SU-DHL-6 (cell line): ENCODE measurements around the gene GRAP.
A peak's percentile ranks its signal among the peaks of the same experiment; 100 is the strongest.
"Not testable (repeated sequence)": the region's sequence is repeated elsewhere in the genome, so short reads cannot be mapped to it uniquely, and the experiment has no call there.

Source experiments
- H2AFZ ChIP-seq: fragments of 200-600 bp; sonication (generic); 2 replicates; pipeline ENCODE4 v1.6.1; 2014; ENCODE audit warnings: low read depth, mild to moderate bottlenecking, moderate library complexity, mixed read lengths, antibody characterized with exemption, low read length; ENCODE audit not compliant: severe bottlenecking
- H3F3A ChIP-seq: fragments of 200-600 bp; shearing (Covaris generic); 2 replicates; pipeline ENCODE4 v1.6.0; 2016; ENCODE audit warnings: antibody characterized with exemption, mild to moderate bottlenecking; ENCODE audit not compliant: insufficient read depth
- H3K27ac ChIP-seq: fragments of 200-600 bp; sonication (generic); 2 replicates; pipeline ENCODE4 v1.5.1; 2016; ENCODE audit warnings: low read depth, mild to moderate bottlenecking, low read length, moderate library complexity, mixed read lengths
- H3K27me3 ChIP-seq: fragments of 200-600 bp; sonication (generic), shearing (Covaris generic); 2 replicates; pipeline ENCODE4 v1.6.0; 2014; ENCODE audit warnings: mild to moderate bottlenecking, low read length
- H3K36me3 ChIP-seq: fragments of 200-600 bp; sonication (generic); 2 replicates; pipeline ENCODE4 v1.6.1; 2014; ENCODE audit warnings: mild to moderate bottlenecking, low read length, mixed read lengths
- H3K4me2 ChIP-seq: fragments of 300-600, 200-600 bp; shearing (Covaris generic), sonication (generic); 2 replicates; pipeline ENCODE4 v1.6.0; 2014; ENCODE audit warnings: low read length, low read depth, mild to moderate bottlenecking; ENCODE audit not compliant: poor library complexity, severe bottlenecking
- H3K4me3 ChIP-seq: fragments of 200-600 bp; sonication (generic); 2 replicates; pipeline ENCODE4 v1.5.1; 2014; ENCODE audit warnings: antibody characterized with exemption, low read length, mild to moderate bottlenecking, mixed read lengths; ENCODE audit not compliant: insufficient read depth, poor library complexity, severe bottlenecking
- H3K79me2 ChIP-seq: fragments of 200-600 bp; sonication (generic); 2 replicates; pipeline ENCODE4 v1.6.1; 2014; ENCODE audit warnings: mild to moderate bottlenecking, low read length, moderate library complexity; ENCODE audit not compliant: insufficient read depth
- H3K9ac ChIP-seq: fragments of 200-600 bp; sonication (generic); 2 replicates; pipeline ENCODE4 v1.7.0; 2014; ENCODE audit warnings: mild to moderate bottlenecking, low read length
- H3K9me2 ChIP-seq: fragments of 200-600 bp; sonication (generic); replicated peaks from 2 replicates; pipeline ENCODE4 v1.6.1; 2014; ENCODE audit warnings: low read length; ENCODE audit not compliant: insufficient read depth
- H3K9me3 ChIP-seq: fragments of 200-600 bp; sonication (generic); 2 replicates; pipeline ENCODE4 v1.6.1; 2014; ENCODE audit warnings: low read length, mixed read lengths; ENCODE audit not compliant: insufficient read depth
- H4K20me1 ChIP-seq: fragments of 200-600 bp; sonication (generic); 2 replicates; pipeline ENCODE4 v1.6.1; 2014; ENCODE audit warnings: low read depth, mild to moderate bottlenecking, antibody characterized with exemption, low read length, moderate library complexity, mixed read lengths

GRAP gene

DNA sequence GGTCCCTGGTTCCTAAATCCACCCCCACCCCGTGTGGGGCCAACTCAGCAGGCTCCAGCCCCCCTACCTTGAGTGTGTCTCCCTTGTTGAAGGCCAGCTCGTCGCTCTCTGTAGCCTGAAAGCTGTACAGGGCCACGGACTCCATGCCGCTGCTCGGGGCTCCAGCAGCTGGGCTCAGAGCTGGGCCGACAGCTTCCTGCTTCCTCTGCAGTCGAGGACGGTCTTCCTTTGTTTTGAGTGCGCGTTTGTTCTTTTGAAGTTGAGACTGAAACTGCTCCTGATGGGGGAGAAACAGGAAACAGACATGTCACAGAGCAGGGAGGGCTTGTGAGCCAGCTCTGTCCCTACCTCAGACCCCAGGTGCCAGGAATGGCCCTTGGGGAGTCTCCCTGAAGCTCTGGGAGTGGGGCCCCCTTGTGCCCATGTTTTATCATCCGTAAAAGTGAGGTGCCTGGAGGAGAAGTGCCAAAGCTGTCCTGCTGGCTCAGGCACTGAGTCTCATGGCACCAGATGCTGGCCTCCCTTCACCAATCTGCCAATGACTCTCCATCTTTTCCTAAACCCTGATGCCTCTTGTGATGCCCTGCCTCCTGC, at the start of gene GRAP:
Gene GRAP (minus strand): TSS at position 176 of the 594 bp plus-strand sequence. CDS start 31 bp downstream, at position 145.
- H4K20me1 ChIP-seq, H3K4me2 ChIP-seq, H3K36me3 ChIP-seq, H3K79me2 ChIP-seq, H3K27me3 ChIP-seq, H3K4me3 ChIP-seq, H3K9me3 ChIP-seq, H3F3A ChIP-seq, H2AFZ ChIP-seq, H3K9me2 ChIP-seq: not testable (repeated sequence)
- Histone ChIP-seq H3K9ac (0 out of 2 replicates have a peak within 1 kb of the TSS, but pooled peaks have one; percentile 24), H3K27ac (0 out of 2 replicates have a peak within 1 kb of the TSS, but pooled peaks have one; percentile 35)

GRCh38 chr17:19093684-19094438, 47.1 kb upstream of the GRAP start:
- not testable (repeated sequence) for H3K4me3 ChIP-seq, H3K79me2 ChIP-seq, H3K27ac ChIP-seq, H3K9ac ChIP-seq, H3K27me3 ChIP-seq, H2AFZ ChIP-seq, H3F3A ChIP-seq, H4K20me1 ChIP-seq, H3K36me3 ChIP-seq, H3K9me2 ChIP-seq, H3K9me3 ChIP-seq, H3K4me2 ChIP-seq

DNA sequence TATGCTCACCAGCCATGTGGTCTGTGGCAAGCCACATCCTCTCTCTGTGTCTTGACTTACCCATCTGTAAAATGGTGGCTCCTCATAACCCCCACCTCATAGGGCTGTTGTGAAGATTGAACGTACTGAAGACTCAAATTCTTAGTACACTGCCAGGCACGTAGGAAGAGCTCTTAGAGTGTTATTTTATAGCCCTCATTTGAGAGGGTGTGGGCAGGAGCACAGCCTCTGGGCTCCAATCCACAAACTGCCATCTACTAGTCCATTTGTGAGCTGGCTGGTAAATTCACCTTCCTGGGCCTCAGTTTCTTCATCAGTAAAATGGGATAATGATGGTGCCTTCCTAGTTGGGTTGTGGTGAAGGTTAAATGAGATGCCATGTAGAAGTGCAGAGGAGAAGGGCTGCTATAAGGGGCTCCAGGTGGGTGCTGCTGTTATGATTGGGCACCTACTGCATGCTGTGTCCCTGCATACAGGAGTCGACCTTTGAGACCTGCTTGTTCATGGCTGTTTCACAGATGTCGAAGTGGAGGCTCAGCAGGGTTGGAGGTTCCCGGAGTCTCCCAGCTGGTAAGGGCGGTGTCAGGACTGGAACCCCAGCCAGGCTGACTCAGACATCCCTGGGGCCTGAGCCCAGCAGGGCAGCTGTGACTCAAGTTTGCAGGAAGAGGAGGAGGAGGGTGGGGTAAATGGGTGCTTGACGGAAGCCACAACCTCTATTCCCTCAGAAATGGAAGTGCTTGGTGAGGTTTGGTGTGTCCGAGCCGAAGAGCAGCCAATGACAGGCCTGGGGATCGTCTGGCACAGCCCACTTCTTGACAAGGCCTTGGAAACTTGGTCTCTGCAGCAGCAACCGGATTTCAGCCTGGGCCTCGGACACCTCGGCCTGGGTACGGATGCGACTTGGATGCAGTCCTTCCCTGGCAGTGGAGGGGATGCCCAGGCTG, 46.3 kb upstream of the GRAP start:
- not testable (repeated sequence) for H3K27ac ChIP-seq, H3K4me2 ChIP-seq, H3K9ac ChIP-seq, H3K4me3 ChIP-seq, H4K20me1 ChIP-seq, H3K9me3 ChIP-seq, H3K79me2 ChIP-seq, H3K36me3 ChIP-seq, H2AFZ ChIP-seq, H3K9me2 ChIP-seq, H3K27me3 ChIP-seq, H3F3A ChIP-seq

- not testable (repeated sequence) for H3K9me3 ChIP-seq, H3K4me3 ChIP-seq, H3K9me2 ChIP-seq, H3K36me3 ChIP-seq, H3K27me3 ChIP-seq, H3K4me2 ChIP-seq, H3F3A ChIP-seq, H3K9ac ChIP-seq, H2AFZ ChIP-seq, H3K27ac ChIP-seq, H4K20me1 ChIP-seq, H3K79me2 ChIP-seq
Measured at GRCh38 chr17:19090058-19090772, 43.5 kb upstream of the GRAP start.

DNA sequence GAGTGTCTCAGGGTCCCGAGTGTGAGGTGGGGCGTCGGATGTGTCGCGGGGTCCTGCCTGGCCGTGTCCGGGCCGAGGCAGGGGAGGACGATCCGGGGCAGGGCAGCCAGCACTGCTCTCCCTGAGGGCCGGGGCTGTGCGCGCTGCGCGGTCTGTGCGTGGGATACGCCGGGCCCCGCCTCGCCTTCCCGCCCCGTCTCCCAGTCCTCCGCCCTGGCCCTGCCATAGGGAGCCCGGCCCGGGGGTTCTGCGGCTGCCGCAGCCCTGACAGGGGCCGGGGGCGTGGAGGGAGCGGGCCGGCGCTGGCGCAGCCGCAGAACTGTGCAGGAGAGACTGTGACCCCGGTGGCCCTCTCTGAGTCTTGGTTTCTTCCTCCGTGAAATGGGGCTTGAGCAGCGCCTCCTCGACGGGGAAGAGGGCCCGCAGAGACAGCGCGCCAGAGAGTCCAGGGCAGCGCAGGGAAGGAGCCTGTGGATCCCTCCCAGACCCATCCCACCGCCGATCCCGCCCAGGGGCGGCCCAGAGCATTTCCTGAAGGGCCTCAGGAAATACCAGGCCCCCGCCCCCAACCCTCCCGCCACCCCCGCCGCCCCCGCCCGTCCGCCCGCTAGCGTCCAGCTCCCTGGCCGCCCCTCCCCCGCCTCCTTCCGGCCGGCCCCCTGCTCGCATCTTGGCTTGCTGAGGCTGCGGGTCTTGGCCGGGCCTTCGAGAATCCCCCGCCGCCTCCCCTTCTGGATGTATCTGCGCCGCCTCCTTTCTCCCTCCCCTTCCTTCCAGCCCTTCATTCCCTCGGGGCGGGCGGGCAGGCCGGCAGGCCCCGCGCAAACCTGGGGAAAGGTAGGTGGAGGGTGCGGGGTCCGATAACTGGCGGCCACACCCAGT, 42.3 kb upstream of the GRAP start:
- H3K9me2 ChIP-seq, H3K27me3 ChIP-seq, H3K36me3 ChIP-seq, H3K4me3 ChIP-seq, H3K27ac ChIP-seq, H3K4me2 ChIP-seq, H3K9ac ChIP-seq, H3K79me2 ChIP-seq, H3K9me3 ChIP-seq, H4K20me1 ChIP-seq, H3F3A ChIP-seq, H2AFZ ChIP-seq: not testable (repeated sequence)

DNA sequence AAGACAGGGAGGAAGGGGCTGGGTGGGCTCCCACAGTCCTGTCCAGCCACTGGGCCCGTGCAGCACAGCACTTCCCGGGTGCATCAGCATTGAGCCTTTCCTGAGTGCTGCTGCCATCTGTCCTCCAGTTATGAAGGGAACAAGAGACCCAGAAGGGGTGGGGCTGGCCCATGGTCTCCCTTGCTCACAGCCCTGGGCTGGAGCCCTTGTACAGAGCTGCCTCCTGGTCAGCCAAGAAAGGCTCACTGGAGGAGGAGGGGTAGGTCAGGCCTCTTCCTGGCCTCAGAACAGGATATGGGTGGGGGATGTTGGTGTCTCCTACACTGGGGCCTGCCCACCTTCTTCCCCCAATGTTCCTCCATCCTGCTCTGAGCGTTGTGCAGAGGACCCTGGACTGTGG, 30.6 kb upstream of the GRAP start:
- H3K4me3 ChIP-seq, H3K9ac ChIP-seq, H3K4me2 ChIP-seq, H3K9me3 ChIP-seq, H2AFZ ChIP-seq, H3K9me2 ChIP-seq, H4K20me1 ChIP-seq, H3F3A ChIP-seq, H3K36me3 ChIP-seq, H3K27ac ChIP-seq, H3K27me3 ChIP-seq, H3K79me2 ChIP-seq: not testable (repeated sequence)
